ENCODE data around the gene MEN1.

DNA sequence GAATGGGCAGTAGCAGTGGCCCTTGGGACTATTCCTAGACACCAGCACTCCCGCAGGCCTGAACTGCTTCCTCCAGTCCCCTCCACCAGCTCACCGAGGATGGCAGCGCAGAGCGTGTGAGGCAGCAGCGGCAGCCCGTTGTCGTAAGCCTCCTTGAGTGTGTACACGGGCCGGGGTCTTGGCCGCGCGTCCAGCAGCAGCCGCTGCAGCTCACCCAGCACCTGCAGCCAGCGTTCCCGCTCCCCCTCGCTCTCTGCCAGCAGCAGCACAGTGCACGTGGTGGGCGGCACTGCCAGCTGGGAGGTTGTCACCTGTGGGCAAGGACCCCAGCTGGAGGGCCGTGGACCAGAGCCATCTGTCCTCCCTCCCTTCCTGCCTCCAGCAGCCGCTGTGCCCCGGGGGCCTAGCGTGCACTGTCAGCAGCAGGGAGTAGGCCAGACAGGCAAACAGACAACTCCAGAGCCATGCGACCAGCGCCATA is 21.1 kb upstream of the MEN1 start:
- TF ChIP-seq ZNF701 (tag by site-specific recombination; IDR thresholded peaks at IDR 0.05) (no peak), ZNF747 (tag by site-specific recombination; IDR thresholded peaks at IDR 0.05) (no peak), ZNF10 (tag by site-specific recombination; IDR thresholded peaks at IDR 0.05) (no peak), ZNF366 (tag by site-specific recombination; conservative IDR thresholded peaks at IDR 0.05) (no peak), ZNF658 (tag by site-specific recombination; IDR thresholded peaks at IDR 0.05) (no peak), ZNF433 (tag by site-specific recombination; IDR thresholded peaks at IDR 0.05; ENCODE audit: low read depth) (no peak), KLF16 (tag by site-specific recombination; IDR thresholded peaks at IDR 0.05) (no peak), SETDB1 (IDR thresholded peaks at IDR 0.05; ENCODE audit: insufficient read length, low read length) (no peak), ZNF211 (tag by site-specific recombination; IDR thresholded peaks at IDR 0.05; ENCODE audit: low read depth) (no peak)
- TF ChIP-seq, protein P1, sequence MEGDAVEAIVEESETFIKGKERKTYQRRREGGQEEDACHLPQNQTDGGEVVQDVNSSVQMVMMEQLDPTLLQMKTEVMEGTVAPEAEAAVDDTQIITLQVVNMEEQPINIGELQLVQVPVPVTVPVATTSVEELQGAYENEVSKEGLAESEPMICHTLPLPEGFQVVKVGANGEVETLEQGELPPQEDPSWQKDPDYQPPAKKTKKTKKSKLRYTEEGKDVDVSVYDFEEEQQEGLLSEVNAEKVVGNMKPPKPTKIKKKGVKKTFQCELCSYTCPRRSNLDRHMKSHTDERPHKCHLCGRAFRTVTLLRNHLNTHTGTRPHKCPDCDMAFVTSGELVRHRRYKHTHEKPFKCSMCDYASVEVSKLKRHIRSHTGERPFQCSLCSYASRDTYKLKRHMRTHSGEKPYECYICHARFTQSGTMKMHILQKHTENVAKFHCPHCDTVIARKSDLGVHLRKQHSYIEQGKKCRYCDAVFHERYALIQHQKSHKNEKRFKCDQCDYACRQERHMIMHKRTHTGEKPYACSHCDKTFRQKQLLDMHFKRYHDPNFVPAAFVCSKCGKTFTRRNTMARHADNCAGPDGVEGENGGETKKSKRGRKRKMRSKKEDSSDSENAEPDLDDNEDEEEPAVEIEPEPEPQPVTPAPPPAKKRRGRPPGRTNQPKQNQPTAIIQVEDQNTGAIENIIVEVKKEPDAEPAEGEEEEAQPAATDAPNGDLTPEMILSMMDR (tag by site-specific recombination; IDR thresholded peaks at IDR 0.05), result no peak
- TF ChIP-seq, protein P2, sequence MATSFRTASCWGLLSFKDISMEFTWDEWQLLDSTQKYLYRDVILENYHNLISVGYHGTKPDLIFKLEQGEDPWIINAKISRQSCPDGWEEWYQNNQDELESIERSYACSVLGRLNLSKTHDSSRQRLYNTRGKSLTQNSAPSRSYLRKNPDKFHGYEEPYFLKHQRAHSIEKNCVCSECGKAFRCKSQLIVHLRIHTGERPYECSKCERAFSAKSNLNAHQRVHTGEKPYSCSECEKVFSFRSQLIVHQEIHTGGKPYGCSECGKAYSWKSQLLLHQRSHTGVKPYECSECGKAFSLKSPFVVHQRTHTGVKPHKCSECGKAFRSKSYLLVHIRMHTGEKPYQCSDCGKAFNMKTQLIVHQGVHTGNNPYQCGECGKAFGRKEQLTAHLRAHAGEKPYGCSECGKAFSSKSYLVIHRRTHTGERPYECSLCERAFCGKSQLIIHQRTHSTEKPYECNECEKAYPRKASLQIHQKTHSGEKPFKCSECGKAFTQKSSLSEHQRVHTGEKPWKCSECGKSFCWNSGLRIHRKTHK (tag by site-specific recombination; IDR thresholded peaks at IDR 0.05), result no peak

All from HEK293 (cell line).